Measurements from ENCODE around the gene MYO5A.

- TF ChIP-seq POLR2A (IDR thresholded peaks at IDR 0.05; ENCODE audit: low read depth, low read length) = no peak
- TF ChIP-seq TAF1 (IDR thresholded peaks at IDR 0.05; ENCODE audit: low read depth, low read length) = no peak
Observed at GRCh38 chr15:52491472-52491871, 37.2 kb downstream of the MYO5A start.
